GM12878 (cell line): Measurements from ENCODE around the gene COX11. TPM values are rescaled to one million over a fixed set of nuclear protein-coding genes. Genes with fewer than 3 reads are reported as not detected.

Experiments
- ATAC-seq: fragments of 200-7000 bp; cut with Tn5 transposase; 3 replicates; pipeline ENCODE4 v1.9.1; 2020; ENCODE audit warnings: mild to moderate bottlenecking, moderate library complexity
- BruUV-seq: library from RNA; stranded (reverse); fragments of 400-500 nt; replicated peaks from 2 replicates; lab custom pipeline; 2021; lab: Mats Ljungman, UMichigan
- CTCF ChIA-PET: fragments of 300-600 bp; sonication (Branson Sonifier 250); formaldehyde crosslinking; extraction: SDS; loops from one replicate; lab custom pipeline; 2021; ENCODE audit warnings: inconsistent platforms; lab: Yijun Ruan, JAX
- POLR2A ChIA-PET: fragments of 350-600 bp; formaldehyde crosslinking; extraction: SDS; loops from one replicate; lab custom pipeline; 2021; ENCODE audit warnings: inconsistent platforms; lab: Charles Lee
- RAD21 ChIA-PET: fragments of 300-600 bp; sonication (Branson Sonifier 250); formaldehyde crosslinking; loops from one replicate; lab custom pipeline; 2023; ENCODE audit warnings: antibody characterized with exemption; ENCODE audit not compliant: unreplicated experiment; lab: Charles Lee
- SMC1A ChIA-PET: fragments of 300-600 bp; sonication (Branson Sonifier 250); formaldehyde crosslinking; loops from one replicate; lab custom pipeline; 2023; ENCODE audit not compliant: unreplicated experiment, uncharacterized antibody; lab: Charles Lee
- DNase-seq: peaks from one replicate; pipeline ENCODE4 v3.0.0-alpha.2; 2011; ENCODE audit warnings: low read depth, low spot score
- FAIRE-seq: peaks from 3 replicates; lab custom pipeline; 2011; peaks lifted over from hg19 to GRCh38; lab: Jason Lieb, UNC
- H2AFZ ChIP-seq: 2 replicates; pipeline ENCODE4 v1.6.0; 2011; ENCODE audit warnings: low read depth, low read length, control low read depth; ENCODE audit not compliant: control insufficient read depth
- H3K27ac ChIP-seq: 2 replicates; pipeline ENCODE4 v1.5.1; 2011; ENCODE audit warnings: control low read depth; ENCODE audit not compliant: control insufficient read depth, insufficient read depth
- H3K27me3 ChIP-seq, 2 experiments: replicated peaks in 1 of 2; 2 replicates each; pipeline versions ENCODE4 v1.6.0 to v1.6.1; 2011; ENCODE audit warnings: low read length in 1 of 2; ENCODE audit not compliant: control insufficient read depth in 2 of 2, insufficient read depth in 2 of 2
- H3K36me3 ChIP-seq, 2 experiments: 2 replicates each; pipeline ENCODE4 v1.5.1; 2011; ENCODE audit warnings: low read length in 1 of 2; ENCODE audit not compliant: control insufficient read depth in 2 of 2, insufficient read depth in 2 of 2
- H3K4me1 ChIP-seq: 2 replicates; pipeline ENCODE4 v1.6.1; 2011; ENCODE audit warnings: mild to moderate bottlenecking, low read length, moderate library complexity, mixed read lengths; ENCODE audit not compliant: control insufficient read depth, insufficient read depth
- H3K4me2 ChIP-seq: 2 replicates; pipeline ENCODE4 v1.6.0; 2011; ENCODE audit warnings: control low read depth; ENCODE audit not compliant: control insufficient read depth, insufficient read depth
- H3K4me3 ChIP-seq: fragments of 200-600 bp; sonication (generic); 2 replicates; pipeline ENCODE4 v1.5.1; 2016
- H3K79me2 ChIP-seq: 2 replicates; pipeline ENCODE4 v1.6.0; 2011; ENCODE audit warnings: low read length; ENCODE audit not compliant: control insufficient read depth, insufficient read depth
- H3K9ac ChIP-seq: 2 replicates; pipeline ENCODE4 v1.8.0; 2011; ENCODE audit warnings: low read length, control low read depth, mixed read lengths; ENCODE audit not compliant: control insufficient read depth, insufficient read depth
- H3K9me3 ChIP-seq: replicated peaks from 3 replicates; pipeline ENCODE4 v1.5.1; 2011; ENCODE audit warnings: mild to moderate bottlenecking, low read length; ENCODE audit not compliant: control insufficient read depth, insufficient read depth
- H4K20me1 ChIP-seq: 2 replicates; pipeline ENCODE4 v1.6.0; 2011; ENCODE audit not compliant: control insufficient read depth, insufficient read depth
- ASH2L ChIP-seq: fragments of 300-600, 200-600 bp; sonication (generic); IDR thresholded peaks from 2 replicates; pipeline ENCODE4 v1.6.1; 2017; ENCODE audit warnings: low read depth, mild to moderate bottlenecking, borderline replicate concordance
- BACH1 ChIP-seq: fragments of 450-650 bp; IDR thresholded peaks from 2 replicates; pipeline ENCODE4 v1.6.1; 2017; ENCODE audit warnings: mild to moderate bottlenecking, borderline replicate concordance
- CHD2 ChIP-seq: IDR thresholded peaks from 2 replicates; pipeline ENCODE4 v1.6.1; 2011; ENCODE audit warnings: low read depth, low read length, improper control_type of control experiment, borderline replicate concordance
- JUNB ChIP-seq: IDR thresholded peaks from 2 replicates; pipeline ENCODE4 v1.6.1; 2016; ENCODE audit warnings: antibody characterized with exemption, mild to moderate bottlenecking
- JUND ChIP-seq: IDR thresholded peaks from 2 replicates; pipeline ENCODE4 v1.6.1; 2012; ENCODE audit warnings: low read depth, mild to moderate bottlenecking, low read length, improper control_type of control experiment, moderate library complexity
- KLF5 ChIP-seq: fragments of 450-650 bp; IDR thresholded peaks from 2 replicates; pipeline ENCODE4 v1.6.1; 2014; ENCODE audit warnings: mild to moderate bottlenecking; ENCODE audit not compliant: partially characterized antibody
- MAX ChIP-seq: IDR thresholded peaks from 2 replicates; pipeline ENCODE4 v1.6.1; 2012; ENCODE audit warnings: low read depth, low read length, improper control_type of control experiment
- MYB ChIP-seq: fragments of 150-350 bp; IDR thresholded peaks from 2 replicates; pipeline ENCODE4 v1.6.1; 2014; ENCODE audit warnings: mild to moderate bottlenecking, low read depth, low read length, borderline replicate concordance
- PAX5 ChIP-seq: IDR thresholded peaks from 2 replicates; pipeline ENCODE4 v1.6.1; 2011; ENCODE audit warnings: low read depth, low read length, borderline replicate concordance
- RAD21 ChIP-seq: IDR thresholded peaks from 2 replicates; pipeline ENCODE4 v1.6.1; 2011; ENCODE audit warnings: mild to moderate bottlenecking, low read depth, low read length, moderate library complexity; ENCODE audit not compliant: insufficient read depth
- RFX5 ChIP-seq: IDR thresholded peaks from 2 replicates; pipeline ENCODE4 v1.6.1; 2011; ENCODE audit warnings: low read depth, low read length, improper control_type of control experiment
- SMAD5 ChIP-seq: IDR thresholded peaks from 2 replicates; pipeline ENCODE4 v1.6.1; 2016; ENCODE audit warnings: antibody characterized with exemption, low read depth
- SMARCA5 ChIP-seq: fragments of 450-650 bp; IDR thresholded peaks from 2 replicates; pipeline ENCODE4 v1.6.1; 2017; ENCODE audit warnings: mild to moderate bottlenecking
- TAF1 ChIP-seq: IDR thresholded peaks from 2 replicates; pipeline ENCODE4 v1.6.1; 2011; ENCODE audit warnings: mild to moderate bottlenecking, low read depth, low read length, borderline replicate concordance
- YY1 ChIP-seq: IDR thresholded peaks from 2 replicates; pipeline ENCODE4 v1.6.1; 2011; ENCODE audit warnings: low read depth, mild to moderate bottlenecking, low read length
- ZNF207 ChIP-seq: fragments of 450-650 bp; IDR thresholded peaks from 2 replicates; pipeline ENCODE4 v1.6.1; 2014; ENCODE audit warnings: antibody characterized with exemption, mild to moderate bottlenecking, borderline replicate concordance
- ZNF217 ChIP-seq: fragments of 450-650 bp; IDR thresholded peaks from 2 replicates; pipeline ENCODE4 v1.6.1; 2017; ENCODE audit warnings: antibody characterized with exemption, mild to moderate bottlenecking
- WGBS: methylation state at CpG from one replicate; pipeline ENCODE4 v1.1.6; 2016; ENCODE audit warnings: low lambda C conversion rate; ENCODE audit not compliant: insufficient replicate concordance, insufficient coverage; ENCODE audit errors: missing lambda C conversion rate; 5-methylcytosine and 5-hydroxymethylcytosine counted together
- in situ Hi-C: fragments of 300-500 bp; cut with MboI; formaldehyde crosslinking; loops from 9 replicates; pipeline ENCODE4 v1.14.3; 2018; ENCODE audit warnings: mixed read lengths
- intact Hi-C: fragments of 100-400 bp; cut with micrococcal nuclease; formaldehyde crosslinking; loops from one replicate; pipeline ENCODE4 v1.14.2; 2022; ENCODE audit not compliant: unreplicated experiment
- polyA plus RNA-seq, 11 experiments: library from polyadenylated mRNA; depleted of rRNA in 4 of 11; unstranded in 6 of 11; stranded (reverse) in 5 of 11; fragments of >200 nt; fragmentation: Nextera tagmentation in 4 of 11; fragmentation: Illumina TruSeq in 1 of 11; extraction: Ambion mirVana in 4 of 11; extraction: Trizol in 1 of 11; gene quantifications; 1 replicate in 1 of 11; 2 replicates in 10 of 11; pipeline versions ENCODE4 v1.2.1 to v1.2.3, GENCODE V29; 2011 to 2016; ENCODE audit warnings: inconsistent platforms in 2 of 11, missing spikeins in 2 of 11, low read depth in 1 of 11
- total RNA-seq, 4 experiments: library from RNA; depleted of rRNA in 3 of 4; stranded (reverse); fragments of >200 nt in 3 of 4; fragmentation: Illumina TruSeq in 1 of 4; extraction: Trizol in 1 of 4; gene quantifications; 2 replicates each; pipeline versions ENCODE4 v1.2.1 to v1.2.3, GENCODE V29; 2013 to 2021

The COX11 gene
- total and polyA plus RNA-seq, 10 of the 15 experiments (the other 5 are each of a cell fraction or from before 2014, with no cell fraction given), result 13.8 to 69.4 (median 50.8) TPM

DNA sequence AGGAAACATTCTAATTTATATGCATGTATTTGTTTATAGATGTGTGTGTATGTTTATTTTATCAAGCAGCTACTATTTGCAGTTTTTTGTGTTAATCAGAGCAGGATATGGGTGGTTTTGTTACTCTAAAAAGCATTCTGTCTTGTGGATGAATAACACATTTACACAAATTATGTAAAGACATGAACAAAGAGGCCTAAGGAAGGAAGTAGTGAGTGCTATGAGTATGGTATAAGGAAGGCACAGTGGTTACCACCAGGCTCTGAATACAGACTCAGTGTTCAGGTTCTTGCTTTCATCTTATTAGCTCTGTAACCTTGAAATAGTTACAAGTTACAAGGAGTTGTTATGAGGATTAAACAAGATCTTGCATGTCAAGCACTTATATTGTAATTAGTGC is 34.0 kb upstream of the COX11 start (continued):
- TF ChIP-seq RAD21 (no peak), JUND (no peak), CHD2 (no peak), JUNB (no peak), SMARCA5 (no peak), MYB (no peak), PAX5 (no peak), YY1 (no peak)

DNA sequence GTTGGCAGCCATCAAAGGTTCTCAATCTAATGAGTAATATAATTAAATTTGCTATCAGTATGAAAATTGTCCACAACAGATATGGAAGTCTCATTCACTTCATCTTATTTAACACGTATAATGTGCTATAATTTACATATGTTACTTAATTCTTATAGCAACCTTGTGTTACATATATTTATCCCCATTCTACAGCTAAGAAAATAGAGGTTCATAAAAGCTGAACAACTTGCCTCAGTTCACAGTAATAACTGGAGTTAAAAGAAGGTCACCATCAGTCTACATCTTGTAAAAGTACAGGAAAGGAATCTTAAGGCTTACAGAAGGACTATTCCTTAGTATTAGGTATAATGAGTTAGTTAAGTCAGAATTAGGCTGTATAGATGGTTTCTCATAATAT is 28.0 kb upstream of the COX11 start:
- Histone ChIP-seq H2AFZ (no peak overlapping the region), H4K20me1 (no peaks in the 10 kb centered on the region), H3K27ac (no peak overlapping the region), H3K4me1 (no peaks in the 10 kb centered on the region), H3K79me2 (no peaks in the 10 kb centered on the region), H3K9ac (no peak overlapping the region), H3K4me3 (no peak overlapping the region), H3K9me3 (no peaks in the 10 kb centered on the region), H3K4me2 (no peak overlapping the region), H3K27me3 (no peaks in the 10 kb centered on the region), H3K36me3 (0 out of 4 replicates have a peak, but pooled peaks cover 0 to 4% of the 10 kb centered on the region in 2 experiments)
- WGBS, result 48% methylated on average over 1 of the region's 1 CpG
- CTCF ChIA-PET, result interaction anchor here (1.1 to 1.8 kb wide), 5 partner anchors 9 to 351 kb away, joined by 3 to 5 read pairs (median 3); no protein-coding TSS in a partner anchor
- RAD21 ChIA-PET, result no interaction called here
- in situ Hi-C loops, result loop anchor here (10.0 kb wide), 1 partner anchor 518 kb away; the partner anchor contains the start of gene SMIM36
- ATAC-seq, result no peak
- POLR2A ChIA-PET, result no interaction called here
- no peak for DNase-seq
- SMC1A ChIA-PET, result interaction anchor here (0.7 to 6.3 kb wide), 6 partner anchors 9 to 516 kb away, joined by 3 to 34 read pairs (median 3); no protein-coding TSS in a partner anchor
- BruUV-seq, result no TSS peak
- FAIRE-seq, result no peak
- TF ChIP-seq TAF1, result no peak
- no peak for TF ChIP-seq KLF5
- no peak for TF ChIP-seq ASH2L
- no peak for TF ChIP-seq BACH1
- no peak for TF ChIP-seq RAD21
- no peak for TF ChIP-seq ZNF217
- TF ChIP-seq SMAD5, result no peak
- TF ChIP-seq RFX5, result no peak
- no peak for TF ChIP-seq MAX
- no peak for TF ChIP-seq ZNF207
- intact Hi-C loops, result no loop called here
